Chondrocyte (in vitro differentiated cells): Measurements from ENCODE around the gene COL5A3. TPM values are rescaled to one million over a fixed set of nuclear protein-coding genes. Genes with fewer than 3 reads are reported as not detected.
"Not testable (repeated sequence)": the region's sequence is repeated elsewhere in the genome, so short reads cannot be mapped to it uniquely, and the experiment has no call there.

Source experiments
- DNase-seq: peaks from one replicate; pipeline ENCODE4 v3.0.0; 2021; ENCODE audit warnings: mixed read lengths, low spot score
- H3K27ac Mint-ChIP-seq: one replicate; pipeline ENCODE4 v1.8.0; 2021; ENCODE audit warnings: mild to moderate bottlenecking, moderate library complexity, mixed read lengths; ENCODE audit not compliant: unreplicated experiment
- H3K27me3 Mint-ChIP-seq: 2 replicates; pipeline ENCODE4 v1.8.0; 2021; ENCODE audit warnings: low read depth, mixed read lengths
- H3K36me3 Mint-ChIP-seq: 2 replicates; pipeline ENCODE4 v1.8.0; 2021; ENCODE audit warnings: low read depth, mixed read lengths
- H3K4me1 Mint-ChIP-seq: 2 replicates; pipeline ENCODE4 v1.8.0; 2021; ENCODE audit warnings: low read depth, mild to moderate bottlenecking, mixed read lengths
- H3K4me3 Mint-ChIP-seq: one replicate; pipeline ENCODE4 v1.8.0; 2021; ENCODE audit warnings: mild to moderate bottlenecking, moderate library complexity, mixed read lengths; ENCODE audit not compliant: unreplicated experiment
- H3K9me3 Mint-ChIP-seq: 2 replicates; pipeline ENCODE4 v1.8.0; 2021; ENCODE audit warnings: low read depth, mixed read lengths
- CTCF ChIP-seq: fragments of 200-600 bp; sonication (generic); IDR thresholded peaks from 2 replicates; pipeline ENCODE4 v1.5.0; 2021; ENCODE audit warnings: antibody characterized with exemption, mild to moderate bottlenecking, moderate library complexity
- total RNA-seq: library from RNA; stranded (reverse); gene quantifications from 3 replicates; pipeline ENCODE4 v1.2.1, GENCODE V29; 2021

Gene COL5A3
- total RNA-seq, 1 donor from 2014 or later = 65.9 TPM

GRCh38 chr19:9934132-9934950 is 76.0 kb downstream of the COL5A3 start:
- peak overlapping the region; percentile 75 for H3K27ac Mint-ChIP-seq
- no peak for DNase-seq
- peak overlapping the region; percentile 92 for H3K4me3 Mint-ChIP-seq

GRCh38 chr19:9932835-9933234 is 77.5 kb downstream of the COL5A3 start:
- Mint-ChIP-seq H3K4me3 (no peak overlapping the region), H3K27me3 (peaks cover 8% of the 10 kb centered on the region), H3K4me1 (peaks cover 33% of the 10 kb centered on the region), H3K9me3 (no peaks in the 10 kb centered on the region), H3K36me3 (peaks cover 1% of the 10 kb centered on the region), H3K27ac (no peak overlapping the region)
- no peak for TF ChIP-seq CTCF
- no peak for DNase-seq

More at GRCh38 chr19:9934132-9934950, 76.0 kb downstream of the COL5A3 start:
- Mint-ChIP-seq H3K27me3 (peaks cover 8% of the 10 kb centered on the region), H3K4me1 (peaks cover 33% of the 10 kb centered on the region), H3K9me3 (no peaks in the 10 kb centered on the region), H3K36me3 (no peaks in the 10 kb centered on the region)
- peak; percentile 98 for TF ChIP-seq CTCF

GRCh38 chr19:9931629-9932028 is 78.7 kb downstream of the COL5A3 start:
- no peak overlapping the region for H3K4me3 Mint-ChIP-seq
- H3K27me3 Mint-ChIP-seq = peaks cover 8% of the 10 kb centered on the region
- peaks cover 27% of the 10 kb centered on the region for H3K4me1 Mint-ChIP-seq
- no peak overlapping the region for H3K27ac Mint-ChIP-seq
- no peak for TF ChIP-seq CTCF
- DNase-seq = no peak
- peaks cover 1% of the 10 kb centered on the region for H3K36me3 Mint-ChIP-seq
- no peaks in the 10 kb centered on the region for H3K9me3 Mint-ChIP-seq

GRCh38 chr19:9923440-9923839 is 86.9 kb downstream of the COL5A3 start:
- DNase-seq = no peak
- Mint-ChIP-seq H3K9me3 (no peaks in the 10 kb centered on the region), H3K36me3 (no peaks in the 10 kb centered on the region), H3K4me3 (no peak overlapping the region), H3K27me3 (no peaks in the 10 kb centered on the region), H3K27ac (no peak overlapping the region), H3K4me1 (no peaks in the 10 kb centered on the region)
- no peak for TF ChIP-seq CTCF

GRCh38 chr19:9922782-9923379 is 87.4 kb downstream of the COL5A3 start:
- not testable (repeated sequence) for H3K27me3 Mint-ChIP-seq, H3K27ac Mint-ChIP-seq, H3K4me1 Mint-ChIP-seq, H3K9me3 Mint-ChIP-seq, H3K4me3 Mint-ChIP-seq, H3K36me3 Mint-ChIP-seq, DNase-seq
